Left lung (tissue), 10 donors: Measurements from ENCODE around the gene KLF2. TPM values are rescaled to one million over a fixed set of nuclear protein-coding genes. Genes with fewer than 3 reads are reported as not detected.

Source experiments
- ATAC-seq: fragments of 200-7000 bp; cut with Tn5 transposase; one replicate; pipeline ENCODE4 v1.9.1; 2020; ENCODE audit warnings: moderate library complexity
- DNase-seq, 4 donors: peaks; one replicate each; pipeline ENCODE4 v3.0.0-alpha.2; 2013 to 2020
- H3K27ac ChIP-seq, 2 donors: fragments of 200-600 bp; sonication (generic) in 1 of 2; one replicate each; pipeline versions ENCODE4 v1.5.0 to v1.8.0; 2020 to 2021
- H3K27me3 ChIP-seq, 2 donors: fragments of 200-600 bp; sonication (generic) in 1 of 2; one replicate each; pipeline versions ENCODE4 v1.5.0 to v1.8.0; 2020 to 2021
- H3K36me3 ChIP-seq, 2 donors: fragments of 200-600 bp; sonication (generic) in 1 of 2; one replicate each; pipeline versions ENCODE4 v1.5.0 to v1.8.0; 2020 to 2021
- H3K4me1 ChIP-seq, 2 donors: fragments of 200-600 bp; one replicate each; pipeline ENCODE4 v1.8.0; 2021
- H3K4me3 ChIP-seq, 2 donors: fragments of 200-600 bp; sonication (generic) in 1 of 2; one replicate each; pipeline versions ENCODE4 v1.5.0 to v1.8.0; 2020 to 2021; ENCODE audit warnings: mild to moderate bottlenecking in 1 of 2
- H3K9me3 ChIP-seq, 2 donors: fragments of 200-600 bp; sonication (generic) in 1 of 2; one replicate each; pipeline versions ENCODE4 v1.5.0 to v1.8.0; 2020 to 2021
- CTCF ChIP-seq, 2 donors: fragments of 200-600 bp; sonication (generic) in 1 of 2; IDR thresholded peaks; one replicate each; pipeline versions ENCODE4 v1.5.0 to v1.8.0; 2021; ENCODE audit warnings: antibody characterized with exemption in 2 of 2
- intact Hi-C, 2 donors: fragments of 100-400 bp; cut with DNase I; formaldehyde crosslinking; loops; one replicate each; pipeline versions ENCODE4 v1.11.2 to v1.14.2; 2022
- polyA plus RNA-seq, 6 donors: library from polyadenylated mRNA; unstranded; fragments of 120-200 nt; gene quantifications; one replicate each; pipeline ENCODE4 v1.2.1, GENCODE V29; 2013; ENCODE audit not compliant: insufficient read length in 6 of 6
- total RNA-seq, 2 donors: library from RNA; stranded (reverse); fragmentation: NEBNext Ultra II Directional; extraction: Animal tissue kit (Norgen Biotek cat#: 25700); gene quantifications; one replicate each; pipeline ENCODE4 v1.2.1, GENCODE V29; 2021
- donor health status: DM: no; HTN: yes; CAD: no.
- donor health status: DM: no; HTN: no; CAD: no.

Gene KLF2
- total and polyA plus RNA-seq, 8 donors, result 12.9 to 75.9 (median 37.6) TPM

- Histone ChIP-seq H3K36me3 (no peaks in the 10 kb centered on the region), H3K27me3 (no peaks in the 10 kb centered on the region), H3K27ac (peak overlapping the region in 1 of 2 donors; percentile 69), H3K4me3 (no peak overlapping the region), H3K4me1 (peaks cover 15 to 60% of the 10 kb centered on the region in 2 donors), H3K9me3 (no peaks in the 10 kb centered on the region)
- peak in 1 of 2 donors; percentile 22 for TF ChIP-seq CTCF (IDR thresholded peaks at IDR 0.05)
- ATAC-seq (peak; percentile 41), DNase-seq (peak in 2 of 4 donors; percentile 47 to 75)
- intact Hi-C loops, result no loop called here
These were observed 14.1 kb downstream of the KLF2 start for GRCh38 chr19:16338470-16339360.

- TF ChIP-seq CTCF (IDR thresholded peaks at IDR 0.05), result no peak
- no peaks in the 10 kb centered on the region for H3K36me3 ChIP-seq
- no peak for DNase-seq
- H3K4me1 ChIP-seq, result peaks cover 15 to 55% of the 10 kb centered on the region in 2 donors
- intact Hi-C loops, result no loop called here
- H3K9me3 ChIP-seq, result no peaks in the 10 kb centered on the region
- no peaks in the 10 kb centered on the region for H3K27me3 ChIP-seq
- H3K4me3 ChIP-seq, result no peak overlapping the region
- no peak for ATAC-seq
- H3K27ac ChIP-seq, result peak overlapping the region in 1 of 2 donors; percentile 69
These were observed 14.7 kb downstream of the KLF2 start for GRCh38 chr19:16339361-16339725.

- no peak for TF ChIP-seq CTCF (IDR thresholded peaks at IDR 0.05)
- Histone ChIP-seq H3K9me3 (no peaks in the 10 kb centered on the region), H3K27ac (no peak overlapping the region), H3K36me3 (no peaks in the 10 kb centered on the region), H3K4me3 (no peak overlapping the region), H3K27me3 (no peaks in the 10 kb centered on the region), H3K4me1 (peaks cover 15 to 50% of the 10 kb centered on the region in 2 donors)
- DNase-seq, result no peak
- ATAC-seq, result no peak
- intact Hi-C loops, result no loop called here
These were observed 15.5 kb downstream of the KLF2 start for GRCh38 chr19:16340092-16340491.

- no peak overlapping the region for H3K4me3 ChIP-seq
- H3K27me3 ChIP-seq, result no peaks in the 10 kb centered on the region
- ATAC-seq (no peak), DNase-seq (no peak)
- peaks cover 15 to 53% of the 10 kb centered on the region in 2 donors for H3K4me1 ChIP-seq
- H3K9me3 ChIP-seq, result no peaks in the 10 kb centered on the region
- TF ChIP-seq CTCF (IDR thresholded peaks at IDR 0.05), result no peak
- intact Hi-C loops, result no loop called here
- H3K27ac ChIP-seq, result no peak overlapping the region
- H3K36me3 ChIP-seq, result no peaks in the 10 kb centered on the region
These were observed 16.0 kb downstream of the KLF2 start for GRCh38 chr19:16340654-16341053.

- peak; percentile 30 for ATAC-seq
- peak overlapping the region; percentile 42 to 78 for H3K27ac ChIP-seq
These were observed 17.5 kb downstream of the KLF2 start for GRCh38 chr19:16342002-16342715.

More at GRCh38 chr19:16342002-16342715, 17.5 kb downstream of the KLF2 start:
- H3K36me3 ChIP-seq, result no peaks in the 10 kb centered on the region
- H3K4me1 ChIP-seq, result peaks cover 15 to 67% of the 10 kb centered on the region in 2 donors
- H3K9me3 ChIP-seq, result no peaks in the 10 kb centered on the region
- no peak overlapping the region for H3K4me3 ChIP-seq
- intact Hi-C loops, result no loop called here
- DNase-seq, result no peak
- no peak for TF ChIP-seq CTCF (IDR thresholded peaks at IDR 0.05)
- H3K27me3 ChIP-seq, result no peaks in the 10 kb centered on the region
